SKM-1 treated with dmso at 0.1 percent for 144 hours (cell line): ENCODE measurements around the gene PPM1M.
"Not testable (repeated sequence)": the region's sequence is repeated elsewhere in the genome, so short reads cannot be mapped to it uniquely, and the experiment has no call there.

ENCODE experiments used
- DNase-seq: peaks from one replicate; lab custom pipeline; 2025; ENCODE audit not compliant: unreplicated experiment; lab: John Stamatoyannopoulos, UW

Gene PPM1M

GRCh38 chr3:52246728-52247408, 1.3 kb downstream of the PPM1M start:
- DNase-seq: peak; percentile 58

GRCh38 chr3:52247409-52248164, 2.0 kb downstream of the PPM1M start:
- DNase-seq: no peak

GRCh38 chr3:52248165-52248541, 2.6 kb downstream of the PPM1M start:
- DNase-seq: no peak

- no peak for DNase-seq
Measured at GRCh38 chr3:52248816-52249547, 3.4 kb downstream of the PPM1M start.

- no peak for DNase-seq
Measured at GRCh38 chr3:52249683-52250082, 4.1 kb downstream of the PPM1M start.

- DNase-seq: no peak
Measured at GRCh38 chr3:52250122-52250521, 4.6 kb downstream of the PPM1M start.

- peak; percentile 88 for DNase-seq
Measured at GRCh38 chr3:52253314-52254304, 8.1 kb downstream of the PPM1M start.

GRCh38 chr3:52254608-52255007, 9.0 kb downstream of the PPM1M start:
- no peak for DNase-seq

GRCh38 chr3:52256159-52256558, 10.6 kb downstream of the PPM1M start:
- DNase-seq: no peak

- DNase-seq: no peak
Measured at GRCh38 chr3:52256622-52257021, 11.1 kb downstream of the PPM1M start.

GRCh38 chr3:52257911-52258310, 12.4 kb downstream of the PPM1M start:
- no peak for DNase-seq

GRCh38 chr3:52259035-52259434, 13.5 kb downstream of the PPM1M start:
- no peak for DNase-seq

GRCh38 chr3:52259448-52259847, 13.9 kb downstream of the PPM1M start:
- no peak for DNase-seq

- no peak for DNase-seq
Measured at GRCh38 chr3:52262447-52262846, 16.9 kb downstream of the PPM1M start.

GRCh38 chr3:52265387-52265786, 19.8 kb downstream of the PPM1M start:
- no peak for DNase-seq

- DNase-seq: no peak
Measured at GRCh38 chr3:52268036-52268435, 22.5 kb downstream of the PPM1M start.

GRCh38 chr3:52269776-52270175, 24.2 kb downstream of the PPM1M start:
- no peak for DNase-seq

GRCh38 chr3:52270252-52270754, 24.7 kb downstream of the PPM1M start:
- no peak for DNase-seq

- DNase-seq: not testable (repeated sequence)
Measured at GRCh38 chr3:52272172-52272571, 26.6 kb downstream of the PPM1M start.

GRCh38 chr3:52272831-52273230, 27.3 kb downstream of the PPM1M start:
- DNase-seq: no peak

GRCh38 chr3:52274781-52275180, 29.2 kb downstream of the PPM1M start:
- DNase-seq: not testable (repeated sequence)
